ENCODE results near the gene INO80E.

- no peak for TF ChIP-seq CTCF (IDR thresholded peaks at IDR 0.05)
- TF ChIP-seq POLR2A (IDR thresholded peaks at IDR 0.05), result no peak
These were observed 23.5 kb upstream of the INO80E start for GRCh38 chr16:29972500-29972899.
